HL-60 (cell line): ENCODE data around the gene TSHZ1.

Source experiments
- DNase-seq, 2 experiments: peaks; one replicate each; pipeline ENCODE4 v3.0.0-alpha.2; 2010 to 2020; ENCODE audit warnings: low read depth in 1 of 2, low spot score in 1 of 2
- H3K27ac ChIP-seq: fragments of 250-450 bp; sonication (Bioruptor Pico); replicated peaks from 2 replicates; pipeline ENCODE4 v1.5.1; 2020; ENCODE audit warnings: mild to moderate bottlenecking, moderate library complexity
- H3K27me3 ChIP-seq: fragments of 250-450 bp; sonication (Bioruptor Pico); 2 replicates; pipeline ENCODE4 v1.5.1; 2021; ENCODE audit warnings: mild to moderate bottlenecking, moderate library complexity; ENCODE audit not compliant: insufficient read depth, poor library complexity, severe bottlenecking
- H3K4me3 ChIP-seq: replicated peaks from 2 replicates; pipeline ENCODE4 v1.5.1; 2011; ENCODE audit warnings: mild to moderate bottlenecking, control low read depth, low read length; ENCODE audit not compliant: insufficient read depth
- GABPA ChIP-seq: IDR thresholded peaks from 2 replicates; pipeline ENCODE4 v1.6.1; 2012; ENCODE audit warnings: low read depth
- POLR2AphosphoS5 ChIP-seq: IDR thresholded peaks from 2 replicates; pipeline ENCODE4 v1.6.1; 2012; ENCODE audit warnings: low read depth
- SPI1 ChIP-seq: IDR thresholded peaks from 2 replicates; pipeline ENCODE4 v1.6.1; 2012; ENCODE audit warnings: low read depth, mild to moderate bottlenecking, borderline replicate concordance
- TF ChIP-seq, protein P1 (sequence below): IDR thresholded peaks from one replicate; pipeline ENCODE4 v1.5.1; 2011; ENCODE audit warnings: low read length, control low read depth, inconsistent platforms; ENCODE audit not compliant: insufficient read depth
- TF ChIP-seq, protein P2 (sequence below): IDR thresholded peaks from 2 replicates; pipeline ENCODE4 v1.6.1; 2012; ENCODE audit warnings: low read depth; ENCODE audit not compliant: insufficient replicate concordance

The TSHZ1 gene

DNA sequence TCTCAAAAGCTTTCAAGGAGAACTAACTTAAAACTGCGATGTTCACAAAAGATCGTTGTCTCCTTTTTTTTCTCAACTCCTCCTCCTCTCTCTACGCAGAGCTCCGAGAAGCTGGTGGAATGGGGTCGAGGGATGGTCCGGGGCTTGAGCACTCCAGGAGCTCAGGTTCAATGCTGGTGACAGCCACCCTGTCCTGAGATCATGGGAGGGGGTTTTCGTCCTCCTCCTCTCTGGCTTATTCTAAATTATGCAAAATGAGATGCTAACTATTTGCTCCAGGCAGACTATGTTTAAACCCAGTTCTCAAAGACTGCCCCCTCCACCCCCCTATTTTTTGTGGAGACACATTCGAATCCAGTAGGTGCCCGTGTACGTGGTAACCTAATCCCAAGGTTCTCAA, 11.8 kb downstream of the TSHZ1 start:
- DNase-seq = no peak
- TF ChIP-seq SPI1 (no peak), GABPA (no peak), POLR2AphosphoS5 (no peak)
- TF ChIP-seq, protein P1, sequence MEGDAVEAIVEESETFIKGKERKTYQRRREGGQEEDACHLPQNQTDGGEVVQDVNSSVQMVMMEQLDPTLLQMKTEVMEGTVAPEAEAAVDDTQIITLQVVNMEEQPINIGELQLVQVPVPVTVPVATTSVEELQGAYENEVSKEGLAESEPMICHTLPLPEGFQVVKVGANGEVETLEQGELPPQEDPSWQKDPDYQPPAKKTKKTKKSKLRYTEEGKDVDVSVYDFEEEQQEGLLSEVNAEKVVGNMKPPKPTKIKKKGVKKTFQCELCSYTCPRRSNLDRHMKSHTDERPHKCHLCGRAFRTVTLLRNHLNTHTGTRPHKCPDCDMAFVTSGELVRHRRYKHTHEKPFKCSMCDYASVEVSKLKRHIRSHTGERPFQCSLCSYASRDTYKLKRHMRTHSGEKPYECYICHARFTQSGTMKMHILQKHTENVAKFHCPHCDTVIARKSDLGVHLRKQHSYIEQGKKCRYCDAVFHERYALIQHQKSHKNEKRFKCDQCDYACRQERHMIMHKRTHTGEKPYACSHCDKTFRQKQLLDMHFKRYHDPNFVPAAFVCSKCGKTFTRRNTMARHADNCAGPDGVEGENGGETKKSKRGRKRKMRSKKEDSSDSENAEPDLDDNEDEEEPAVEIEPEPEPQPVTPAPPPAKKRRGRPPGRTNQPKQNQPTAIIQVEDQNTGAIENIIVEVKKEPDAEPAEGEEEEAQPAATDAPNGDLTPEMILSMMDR = no peak
- TF ChIP-seq, protein P2, sequence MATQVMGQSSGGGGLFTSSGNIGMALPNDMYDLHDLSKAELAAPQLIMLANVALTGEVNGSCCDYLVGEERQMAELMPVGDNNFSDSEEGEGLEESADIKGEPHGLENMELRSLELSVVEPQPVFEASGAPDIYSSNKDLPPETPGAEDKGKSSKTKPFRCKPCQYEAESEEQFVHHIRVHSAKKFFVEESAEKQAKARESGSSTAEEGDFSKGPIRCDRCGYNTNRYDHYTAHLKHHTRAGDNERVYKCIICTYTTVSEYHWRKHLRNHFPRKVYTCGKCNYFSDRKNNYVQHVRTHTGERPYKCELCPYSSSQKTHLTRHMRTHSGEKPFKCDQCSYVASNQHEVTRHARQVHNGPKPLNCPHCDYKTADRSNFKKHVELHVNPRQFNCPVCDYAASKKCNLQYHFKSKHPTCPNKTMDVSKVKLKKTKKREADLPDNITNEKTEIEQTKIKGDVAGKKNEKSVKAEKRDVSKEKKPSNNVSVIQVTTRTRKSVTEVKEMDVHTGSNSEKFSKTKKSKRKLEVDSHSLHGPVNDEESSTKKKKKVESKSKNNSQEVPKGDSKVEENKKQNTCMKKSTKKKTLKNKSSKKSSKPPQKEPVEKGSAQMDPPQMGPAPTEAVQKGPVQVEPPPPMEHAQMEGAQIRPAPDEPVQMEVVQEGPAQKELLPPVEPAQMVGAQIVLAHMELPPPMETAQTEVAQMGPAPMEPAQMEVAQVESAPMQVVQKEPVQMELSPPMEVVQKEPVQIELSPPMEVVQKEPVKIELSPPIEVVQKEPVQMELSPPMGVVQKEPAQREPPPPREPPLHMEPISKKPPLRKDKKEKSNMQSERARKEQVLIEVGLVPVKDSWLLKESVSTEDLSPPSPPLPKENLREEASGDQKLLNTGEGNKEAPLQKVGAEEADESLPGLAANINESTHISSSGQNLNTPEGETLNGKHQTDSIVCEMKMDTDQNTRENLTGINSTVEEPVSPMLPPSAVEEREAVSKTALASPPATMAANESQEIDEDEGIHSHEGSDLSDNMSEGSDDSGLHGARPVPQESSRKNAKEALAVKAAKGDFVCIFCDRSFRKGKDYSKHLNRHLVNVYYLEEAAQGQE = no peak
- Histone ChIP-seq H3K27ac (no peak overlapping the region), H3K4me3 (no peak overlapping the region), H3K27me3 (no peaks in the 10 kb centered on the region)

DNA sequence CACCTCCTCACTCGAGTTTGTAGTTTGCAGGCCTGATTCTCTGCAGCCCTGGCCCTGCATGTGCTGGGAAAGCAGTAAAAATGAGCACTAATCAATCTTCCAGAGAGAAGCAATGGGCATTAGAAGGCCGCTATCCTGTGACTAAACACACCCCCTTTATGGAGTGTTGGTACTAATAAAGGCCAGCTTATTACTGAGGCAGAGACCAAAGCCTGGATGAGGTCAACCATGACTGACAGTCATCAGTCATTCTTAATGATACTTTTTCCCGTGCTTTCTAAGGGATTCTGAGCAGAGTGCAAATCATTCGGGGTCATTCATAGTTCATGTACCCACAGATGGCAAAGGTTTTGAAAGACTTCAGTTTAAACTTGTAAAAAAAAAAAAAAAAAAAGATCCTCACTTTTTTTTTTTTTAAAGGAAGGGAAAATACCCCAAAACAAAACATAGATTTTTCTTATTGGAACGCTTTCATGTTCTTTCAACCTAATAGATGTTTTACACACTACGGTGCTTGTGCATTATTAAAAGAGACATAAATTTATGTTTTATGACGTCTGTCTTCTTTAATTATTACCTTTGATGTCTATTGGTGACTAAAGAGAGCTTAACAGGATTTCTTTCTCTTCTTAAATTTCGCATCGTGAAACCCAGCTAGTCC, 13.2 kb downstream of the TSHZ1 start:
- TF ChIP-seq, protein P2 = no peak
- Histone ChIP-seq H3K27ac (0 out of 2 replicates have a peak overlapping the region, but pooled peaks have one; percentile 3), H3K4me3 (no peak overlapping the region), H3K27me3 (no peaks in the 10 kb centered on the region)
- peak in 1 of 2 experiments; percentile 50 for DNase-seq

DNA sequence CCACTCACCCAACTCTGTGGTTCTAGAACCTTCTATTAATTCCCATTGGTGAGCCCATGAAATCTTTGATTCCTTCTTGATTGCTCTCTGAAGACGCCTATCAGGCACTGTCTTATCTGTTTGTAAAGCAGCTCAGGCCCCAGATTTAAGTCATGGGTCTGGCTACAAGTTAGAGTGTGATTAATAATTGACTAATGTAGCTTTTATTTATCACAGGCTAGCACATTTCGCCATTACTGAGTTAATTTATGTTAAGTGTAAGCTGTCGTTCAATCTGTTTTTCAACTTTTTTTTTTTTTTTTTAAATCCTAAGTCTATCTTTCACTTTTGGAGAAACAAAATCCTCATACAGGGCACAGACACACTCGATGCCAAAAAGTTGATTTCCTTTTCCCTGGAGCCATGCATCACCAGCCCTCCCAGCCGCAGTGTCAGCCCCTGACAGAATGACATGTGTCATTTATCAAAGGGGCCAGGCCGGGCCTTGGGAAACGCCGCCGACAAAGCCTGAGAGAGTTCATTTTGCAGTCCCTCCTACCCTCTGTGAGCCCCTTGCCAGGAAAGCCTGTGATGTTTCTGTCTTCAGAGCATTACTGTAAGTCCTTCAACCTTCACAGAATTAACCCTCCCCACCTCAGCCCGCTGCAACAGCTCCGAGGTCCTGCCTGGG, 15.8 kb downstream of the TSHZ1 start:
- TF ChIP-seq SPI1 = no peak
- no peak for TF ChIP-seq GABPA
- TF ChIP-seq, protein P2 = no peak
- TF ChIP-seq POLR2AphosphoS5 = no peak
- TF ChIP-seq, protein P1 = no peak
- no peak overlapping the region for H3K27ac ChIP-seq
- no peak overlapping the region for H3K4me3 ChIP-seq
- no peaks in the 10 kb centered on the region for H3K27me3 ChIP-seq
- DNase-seq = no peak
